SW480 (cell line): Measurements from ENCODE around the gene GANAB.
"Not testable (repeated sequence)": the region's sequence is repeated elsewhere in the genome, so short reads cannot be mapped to it uniquely, and the experiment has no call there.

ENCODE experiments used
- DNase-seq: peaks from one replicate; pipeline ENCODE4 v3.0.0-alpha.2; 2016; ENCODE audit warnings: low spot score

Gene GANAB

DNA sequence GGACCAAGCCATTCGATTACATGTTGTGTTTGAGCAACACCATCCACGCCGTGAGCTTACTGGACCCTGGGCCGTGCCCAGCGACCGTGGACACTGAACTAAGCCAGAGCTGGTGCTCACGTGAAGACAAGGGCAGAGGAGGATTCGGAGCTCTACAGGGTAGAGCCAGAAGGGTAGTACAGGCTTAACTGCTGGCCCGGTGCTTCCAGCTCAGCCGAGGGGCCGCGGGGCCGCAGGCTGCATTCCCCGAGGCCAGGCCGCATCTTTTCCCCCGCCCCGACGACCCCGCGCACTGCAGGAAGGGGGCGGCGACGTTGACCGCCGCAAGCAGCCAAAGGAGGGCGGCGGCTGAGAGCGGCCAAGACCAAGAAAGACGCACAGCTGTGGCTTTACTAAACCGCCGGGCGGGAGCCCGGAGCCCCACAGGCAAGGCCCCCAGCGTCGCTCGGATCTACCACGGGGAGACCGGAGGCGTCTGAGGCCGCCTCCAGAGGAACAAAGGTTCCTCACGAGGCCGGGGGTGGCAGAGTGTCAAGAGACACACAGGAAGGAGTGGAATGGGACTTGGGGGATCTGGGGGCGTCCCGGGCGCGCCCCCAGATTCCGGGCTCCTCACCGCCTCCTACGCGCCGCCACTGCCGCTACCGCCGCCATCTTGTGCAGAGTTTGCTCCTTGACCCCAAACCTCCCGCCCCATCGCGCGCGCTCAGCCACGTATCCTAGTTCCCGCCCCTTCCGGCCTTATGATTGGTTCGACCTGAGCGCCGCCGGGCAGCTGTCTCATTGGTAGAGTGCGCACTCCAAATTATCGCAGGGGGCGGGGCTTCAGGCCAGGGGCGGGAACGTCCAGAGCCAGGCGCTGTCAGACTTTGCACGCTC lies at the start of gene GANAB:
GANAB (minus strand) TSS at position 668 of the 879 bp plus-strand sequence; CDS start at position 654, 14 bp downstream.
- peak; percentile 97 for DNase-seq

- DNase-seq: peak; percentile 66
Observed at GRCh38 chr11:62694455-62695167, 48.2 kb upstream of the GANAB start.

DNA sequence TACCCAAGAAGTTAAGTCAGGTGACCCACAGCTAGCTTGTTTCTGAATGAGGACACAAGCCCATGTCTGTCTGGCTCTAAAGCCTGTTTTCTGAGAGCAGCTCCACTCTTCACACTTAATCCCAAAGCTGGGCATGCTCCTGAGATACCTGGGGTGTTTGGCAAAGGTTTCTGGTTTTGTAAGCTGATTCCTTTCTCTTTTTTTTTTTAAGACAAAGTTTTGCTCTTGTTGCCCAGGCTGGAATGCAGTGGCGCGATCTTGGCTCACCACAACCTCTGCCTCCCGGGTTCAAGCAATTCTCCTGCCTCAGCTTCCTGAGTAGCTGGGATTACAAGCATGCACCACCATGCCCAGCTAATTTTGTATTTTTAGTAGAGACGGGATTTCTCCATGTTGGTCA lies 47.2 kb upstream of the GANAB start:
- not testable (repeated sequence) for DNase-seq

DNA sequence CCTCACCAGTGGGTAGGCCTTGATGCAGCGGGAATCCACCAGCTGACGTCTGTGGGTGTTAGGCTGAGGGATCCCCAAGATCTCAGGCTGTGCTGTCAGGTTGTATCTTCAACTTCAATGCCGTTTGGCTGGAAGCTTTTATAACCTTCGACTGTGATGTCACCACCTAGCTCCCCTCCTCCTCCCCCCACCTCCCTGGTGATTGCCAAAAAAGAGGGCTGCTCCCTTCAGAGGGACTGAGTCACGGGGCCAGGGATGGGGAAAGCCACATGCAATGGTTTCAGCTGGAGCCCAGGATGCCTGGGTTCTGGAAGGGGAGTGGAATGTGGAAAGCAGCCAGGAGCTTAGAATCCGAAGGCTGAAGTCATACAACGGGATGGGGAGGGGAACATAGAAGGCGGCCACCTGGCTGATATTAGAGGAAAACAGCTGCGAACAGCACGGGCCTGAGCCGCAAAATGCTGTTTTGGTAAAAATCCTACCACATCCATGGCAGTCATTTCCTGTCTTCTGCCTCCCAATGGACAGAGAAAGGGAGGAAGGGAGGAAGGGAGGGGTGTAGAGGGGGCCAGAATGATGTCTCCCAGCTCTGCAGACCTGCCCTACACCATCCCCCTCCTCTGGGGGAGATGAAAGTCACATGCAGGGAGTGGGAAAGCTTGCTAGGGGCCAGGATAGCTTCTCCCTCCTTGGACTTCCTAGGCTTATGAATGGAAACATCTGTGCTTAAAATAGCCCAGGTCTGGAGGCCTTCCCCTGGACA lies 43.2 kb upstream of the GANAB start, which contains the start of gene LRRN4CL:
LRRN4CL (minus strand) TSS at position 110 of the 763 bp plus-strand sequence. CDS start 1,022 bp downstream, outside the sequence.
- no peak for DNase-seq

GRCh38 chr11:62688491-62688890 lies 42.1 kb upstream of the GANAB start:
- no peak for DNase-seq

GRCh38 chr11:62687508-62688396 lies 41.3 kb upstream of the GANAB start:
- DNase-seq: no peak

DNA sequence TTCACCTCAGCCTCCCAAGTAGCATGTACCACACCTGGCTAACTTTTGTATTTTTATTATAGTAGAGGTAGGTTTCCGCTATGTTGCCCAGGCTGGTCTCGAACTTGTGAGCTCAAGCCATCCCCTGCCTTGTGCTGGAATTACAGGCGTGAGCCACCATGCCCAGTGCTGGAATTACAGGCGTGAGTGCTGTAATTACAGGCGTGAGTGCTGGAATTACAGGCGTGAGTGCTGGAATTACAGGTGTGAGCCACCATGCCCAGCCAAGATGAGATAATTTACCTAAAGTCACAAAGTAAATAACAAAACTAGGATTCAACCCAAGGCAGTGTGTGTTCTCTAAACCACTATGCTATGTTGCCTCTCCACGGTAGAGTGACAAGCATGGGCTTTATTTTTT lies 36.1 kb upstream of the GANAB start:
- no peak for DNase-seq

GRCh38 chr11:62680825-62681240 lies 34.4 kb upstream of the GANAB start:
- peak; percentile 75 for DNase-seq

- peak; percentile 91 for DNase-seq
Observed at GRCh38 chr11:62678770-62679696, 32.6 kb upstream of the GANAB start, which contains the start of gene UBXN1. UBXN1 (minus strand) TSS chr11:62679073; CDS start chr11:62678923, 150 bp downstream.

DNA sequence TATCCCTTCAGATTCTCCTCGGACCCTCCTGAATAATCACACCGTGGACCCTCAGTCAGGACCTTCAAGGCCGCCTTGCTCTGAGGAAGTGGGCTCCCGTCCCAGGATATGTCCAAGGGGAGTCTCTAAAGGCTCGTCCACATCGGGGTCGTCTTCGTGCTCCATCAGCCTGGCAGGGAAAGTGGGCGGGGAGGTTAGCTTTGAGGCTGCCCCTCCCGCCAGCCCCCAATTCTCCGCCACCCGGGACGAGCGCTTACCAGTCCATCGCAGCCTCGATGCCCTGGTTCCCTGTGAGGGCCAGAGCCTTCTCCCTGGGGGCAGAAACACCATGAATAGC lies 32.0 kb upstream of the GANAB start:
- no peak for DNase-seq

- no peak for DNase-seq
Observed at GRCh38 chr11:62677714-62678113, 31.3 kb upstream of the GANAB start.

GRCh38 chr11:62677156-62677555 lies 30.7 kb upstream of the GANAB start:
- no peak for DNase-seq

DNA sequence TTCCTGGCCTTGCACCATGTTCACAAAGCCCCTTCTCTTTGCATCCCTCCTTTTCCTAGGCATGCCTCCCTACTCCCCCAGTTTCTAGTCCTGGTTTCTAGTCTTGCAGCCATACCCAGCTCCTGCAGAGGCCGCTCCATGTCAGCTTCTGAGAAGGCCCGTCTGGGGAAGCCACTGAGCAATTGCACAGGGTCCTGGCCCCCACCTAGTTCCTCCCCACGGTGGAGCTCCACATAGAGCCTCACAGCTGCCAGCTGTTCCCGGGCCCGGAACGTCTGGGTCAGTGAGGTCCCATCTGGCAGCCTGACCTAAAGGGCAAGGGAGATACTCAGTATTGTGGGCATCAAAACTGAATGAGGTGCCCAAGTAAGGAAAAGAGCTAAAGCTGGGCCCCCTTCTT lies 30.3 kb upstream of the GANAB start:
- no peak for DNase-seq

GRCh38 chr11:62675415-62675814 lies 29.0 kb upstream of the GANAB start:
- DNase-seq: not testable (repeated sequence)

DNA sequence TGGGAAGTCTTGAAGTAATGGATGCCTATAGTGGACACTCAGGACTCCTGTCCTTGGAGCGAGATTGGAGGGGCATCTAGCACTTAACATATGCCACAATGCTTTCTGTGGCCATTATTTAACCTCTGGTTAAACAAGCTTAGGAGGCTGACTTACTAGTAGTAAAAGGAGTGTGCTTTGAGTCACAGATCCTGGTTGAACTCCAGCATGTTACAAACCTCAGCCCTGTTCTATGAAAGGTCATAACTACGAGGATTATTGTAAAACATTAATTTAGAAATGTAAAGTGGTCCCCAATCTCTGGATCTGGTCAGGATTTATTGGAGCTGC lies 26.7 kb upstream of the GANAB start:
- no peak for DNase-seq

DNA sequence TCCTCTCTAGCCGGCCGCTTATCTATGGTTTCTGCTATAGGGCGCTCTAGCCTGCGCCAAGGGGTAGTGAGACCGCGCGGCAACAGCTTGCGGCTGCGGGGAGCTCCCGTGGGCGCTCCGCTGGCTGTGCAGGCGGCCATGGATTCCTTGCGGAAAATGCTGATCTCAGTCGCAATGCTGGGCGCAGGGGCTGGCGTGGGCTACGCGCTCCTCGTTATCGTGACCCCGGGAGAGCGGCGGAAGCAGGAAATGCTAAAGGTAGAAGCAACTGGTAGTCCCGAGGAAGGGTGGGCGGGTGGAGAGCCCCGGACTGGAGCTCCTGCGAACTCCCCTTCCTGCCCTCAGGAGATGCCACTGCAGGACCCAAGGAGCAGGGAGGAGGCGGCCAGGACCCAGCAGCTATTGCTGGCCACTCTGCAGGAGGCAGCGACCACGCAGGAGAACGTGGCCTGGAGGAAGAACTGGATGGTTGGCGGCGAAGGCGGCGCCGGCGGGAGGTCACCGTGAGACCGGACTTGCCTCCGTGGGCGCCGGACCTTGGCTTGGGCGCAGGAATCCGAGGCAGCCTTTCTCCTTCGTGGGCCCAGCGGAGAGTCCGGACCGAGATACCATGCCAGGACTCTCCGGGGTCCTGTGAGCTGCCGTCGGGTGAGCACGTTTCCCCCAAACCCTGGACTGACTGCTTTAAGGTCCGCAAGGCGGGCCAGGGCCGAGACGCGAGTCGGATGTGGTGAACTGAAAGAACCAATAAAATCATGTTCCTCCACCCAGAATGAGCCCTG lies 25.4 kb upstream of the GANAB start, which contains the start of the genes LBHD1 and UQCC3:
LBHD1 (minus strand) TSS at position 660 of the 782 bp plus-strand sequence. CDS start 2,236 bp downstream, outside the sequence.
UQCC3 (plus strand) TSS at position 66 of the 782 bp plus-strand sequence; CDS start at position 139, 73 bp downstream.
- DNase-seq: peak; percentile 94

- peak; percentile 74 for DNase-seq
Observed at GRCh38 chr11:62671236-62671607, 24.8 kb upstream of the GANAB start.

- no peak for DNase-seq
Observed at GRCh38 chr11:62669420-62670161, 23.2 kb upstream of the GANAB start.
